Measurements from ENCODE around the gene ADAMTS5. TPM values are rescaled to one million over a fixed set of nuclear protein-coding genes. Genes with fewer than 3 reads are reported as not detected.

The ADAMTS5 gene
- polyA plus RNA-seq, 3 donors = 0.86 to 1.1 (median 1.0) TPM

DNA sequence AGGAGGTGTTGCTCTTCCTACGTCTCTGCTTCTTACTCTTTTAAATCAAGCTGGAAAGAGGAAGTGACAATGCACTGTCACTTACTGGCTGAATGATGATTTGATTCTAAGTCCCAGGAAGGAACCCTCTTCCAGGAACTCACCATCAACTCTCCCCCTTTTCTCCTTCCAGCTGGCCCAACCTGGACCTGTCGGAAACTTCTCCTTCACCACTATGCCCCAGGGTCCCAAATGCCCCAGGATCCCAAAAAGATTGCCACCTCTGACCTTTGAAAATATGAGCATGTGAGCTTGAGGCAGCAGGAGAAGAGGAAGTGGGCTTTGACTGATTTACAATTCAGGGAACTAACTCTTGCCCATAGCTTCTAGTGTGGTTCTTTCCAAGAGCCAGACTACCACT, 5.3 kb upstream of the ADAMTS5 start:
- Mint-ChIP-seq H3K36me3 (no peaks in the 10 kb centered on the region), H3K27me3 (ENCODE audit: low read depth in 3 of 3) (peaks cover 12 to 27% (median 19%) of the 10 kb centered on the region in 3 donors), H3K27ac (peak overlapping the region; percentile 87 to 97 (median 93)), H3K4me3 (peak overlapping the region in 1 of 2 donors; percentile 73), H3K4me1 (peaks cover 32% of the 10 kb centered on the region), H3K9me3 (peaks cover 0 to 3% (median 0%) of the 10 kb centered on the region in 7 donors)
- peak overlapping the region in 1 of 3 experiments; percentile 39 for H3K4me3 ChIP-seq (replicated peaks in 1 of 3; ENCODE audit: low read depth in 2 of 3, low read length in 3 of 3)
- H3K4me1 ChIP-seq (ENCODE audit: control insufficient read depth in 1 of 2, insufficient read depth in 2 of 2, low read length in 2 of 2) = peaks cover 30 to 32% of the 10 kb centered on the region in 2 donors
- H3K9me3 ChIP-seq (replicated peaks in 1 of 2; ENCODE audit: control insufficient read depth in 1 of 2, insufficient read depth in 1 of 2, low read length in 2 of 2) = no peaks in the 10 kb centered on the region
- intact Hi-C loops (cut with micrococcal nuclease) = no loop called here
- WGBS (ENCODE audit: insufficient coverage) = no CpG with 5 or more reads among the region's 2 CpGs
- no peaks in the 10 kb centered on the region for H4K20me1 ChIP-seq (ENCODE audit: insufficient read depth, low read length)
- no peaks in the 10 kb centered on the region for H3K36me3 ChIP-seq (replicated peaks in 1 of 2; ENCODE audit: control insufficient read depth in 1 of 2, insufficient read depth in 2 of 2, low read length in 2 of 2)
- H2AFZ ChIP-seq (ENCODE audit: insufficient read depth, low read depth, low read length, poor library complexity, severe bottlenecking) = peak overlapping the region; percentile 69
- no peaks in the 10 kb centered on the region for H3K79me2 ChIP-seq (ENCODE audit: insufficient read depth, low read length)
- peak; percentile 49 to 71 (median 68) for DNase-seq
- peaks cover 15 to 25% of the 10 kb centered on the region in 2 donors for H3K27me3 ChIP-seq (ENCODE audit: control insufficient read depth in 2 of 2, insufficient read depth in 2 of 2, low read length in 2 of 2)
- H3K27ac ChIP-seq (ENCODE audit: low read depth in 1 of 2, low read length in 2 of 2) = peak overlapping the region; percentile 70 to 84
- peak overlapping the region; percentile 66 for H3K4me2 ChIP-seq (replicated peaks; ENCODE audit: extremely low read depth, low read length, poor library complexity, severe bottlenecking)
- TF ChIP-seq, protein P1, sequence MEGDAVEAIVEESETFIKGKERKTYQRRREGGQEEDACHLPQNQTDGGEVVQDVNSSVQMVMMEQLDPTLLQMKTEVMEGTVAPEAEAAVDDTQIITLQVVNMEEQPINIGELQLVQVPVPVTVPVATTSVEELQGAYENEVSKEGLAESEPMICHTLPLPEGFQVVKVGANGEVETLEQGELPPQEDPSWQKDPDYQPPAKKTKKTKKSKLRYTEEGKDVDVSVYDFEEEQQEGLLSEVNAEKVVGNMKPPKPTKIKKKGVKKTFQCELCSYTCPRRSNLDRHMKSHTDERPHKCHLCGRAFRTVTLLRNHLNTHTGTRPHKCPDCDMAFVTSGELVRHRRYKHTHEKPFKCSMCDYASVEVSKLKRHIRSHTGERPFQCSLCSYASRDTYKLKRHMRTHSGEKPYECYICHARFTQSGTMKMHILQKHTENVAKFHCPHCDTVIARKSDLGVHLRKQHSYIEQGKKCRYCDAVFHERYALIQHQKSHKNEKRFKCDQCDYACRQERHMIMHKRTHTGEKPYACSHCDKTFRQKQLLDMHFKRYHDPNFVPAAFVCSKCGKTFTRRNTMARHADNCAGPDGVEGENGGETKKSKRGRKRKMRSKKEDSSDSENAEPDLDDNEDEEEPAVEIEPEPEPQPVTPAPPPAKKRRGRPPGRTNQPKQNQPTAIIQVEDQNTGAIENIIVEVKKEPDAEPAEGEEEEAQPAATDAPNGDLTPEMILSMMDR (IDR thresholded peaks at IDR 0.05) = no peak
- H3K9ac ChIP-seq (ENCODE audit: insufficient read depth, low read length, poor library complexity, severe bottlenecking) = no peak overlapping the region

GRCh38 chr21:26969971-26970725, 3.3 kb upstream of the ADAMTS5 start:
- H3K4me1 Mint-ChIP-seq = peaks cover 47% of the 10 kb centered on the region
- Histone ChIP-seq H3K9me3 (replicated peaks in 1 of 2; ENCODE audit: control insufficient read depth in 1 of 2, insufficient read depth in 1 of 2, low read length in 2 of 2) (no peaks in the 10 kb centered on the region), H3K27me3 (ENCODE audit: control insufficient read depth in 2 of 2, insufficient read depth in 2 of 2, low read length in 2 of 2) (peaks cover 9 to 29% of the 10 kb centered on the region in 2 donors), H3K27ac (ENCODE audit: low read depth in 1 of 2, low read length in 2 of 2) (no peak overlapping the region), H3K4me3 (replicated peaks in 1 of 3; ENCODE audit: low read depth in 2 of 3, low read length in 3 of 3) (no peak overlapping the region), H3K4me1 (ENCODE audit: control insufficient read depth in 1 of 2, insufficient read depth in 2 of 2, low read length in 2 of 2) (peaks cover 39 to 52% of the 10 kb centered on the region in 2 donors), H4K20me1 (ENCODE audit: insufficient read depth, low read length) (no peaks in the 10 kb centered on the region), H3K79me2 (ENCODE audit: insufficient read depth, low read length) (no peaks in the 10 kb centered on the region), H3K36me3 (replicated peaks in 1 of 2; ENCODE audit: control insufficient read depth in 1 of 2, insufficient read depth in 2 of 2, low read length in 2 of 2) (no peaks in the 10 kb centered on the region), H2AFZ (ENCODE audit: insufficient read depth, low read depth, low read length, poor library complexity, severe bottlenecking) (no peak overlapping the region), H3K9ac (ENCODE audit: insufficient read depth, low read length, poor library complexity, severe bottlenecking) (no peak overlapping the region), H3K4me2 (replicated peaks; ENCODE audit: extremely low read depth, low read length, poor library complexity, severe bottlenecking) (no peak overlapping the region)
- intact Hi-C loops (cut with micrococcal nuclease) = no loop called here
- no peak overlapping the region for H3K4me3 Mint-ChIP-seq
- H3K27ac Mint-ChIP-seq = no peak overlapping the region
- TF ChIP-seq, protein P1 (IDR thresholded peaks at IDR 0.05) = no peak
- no CpG with 5 or more reads among the region's 6 CpGs for WGBS (ENCODE audit: insufficient coverage)
- H3K36me3 Mint-ChIP-seq = no peaks in the 10 kb centered on the region
- H3K9me3 Mint-ChIP-seq = peaks cover 0 to 3% (median 0%) of the 10 kb centered on the region in 7 donors
- H3K27me3 Mint-ChIP-seq (ENCODE audit: low read depth in 3 of 3) = peaks cover 20 to 41% (median 26%) of the 10 kb centered on the region in 3 donors
- no peak for DNase-seq
